NCI-H2196 (cell line): ENCODE data around the gene TCP11L2.
A peak's percentile ranks its signal among the peaks of the same experiment; 100 is the strongest.
"Not testable (repeated sequence)": the region's sequence is repeated elsewhere in the genome, so short reads cannot be mapped to it uniquely, and the experiment has no call there.

Source experiments
- DNase-seq: peaks from one replicate; lab custom pipeline; 2025; ENCODE audit not compliant: unreplicated experiment; lab: John Stamatoyannopoulos, UW

The TCP11L2 gene

GRCh38 chr12:106341086-106341877, 38.7 kb downstream of the TCP11L2 start:
- no peak for DNase-seq

DNA sequence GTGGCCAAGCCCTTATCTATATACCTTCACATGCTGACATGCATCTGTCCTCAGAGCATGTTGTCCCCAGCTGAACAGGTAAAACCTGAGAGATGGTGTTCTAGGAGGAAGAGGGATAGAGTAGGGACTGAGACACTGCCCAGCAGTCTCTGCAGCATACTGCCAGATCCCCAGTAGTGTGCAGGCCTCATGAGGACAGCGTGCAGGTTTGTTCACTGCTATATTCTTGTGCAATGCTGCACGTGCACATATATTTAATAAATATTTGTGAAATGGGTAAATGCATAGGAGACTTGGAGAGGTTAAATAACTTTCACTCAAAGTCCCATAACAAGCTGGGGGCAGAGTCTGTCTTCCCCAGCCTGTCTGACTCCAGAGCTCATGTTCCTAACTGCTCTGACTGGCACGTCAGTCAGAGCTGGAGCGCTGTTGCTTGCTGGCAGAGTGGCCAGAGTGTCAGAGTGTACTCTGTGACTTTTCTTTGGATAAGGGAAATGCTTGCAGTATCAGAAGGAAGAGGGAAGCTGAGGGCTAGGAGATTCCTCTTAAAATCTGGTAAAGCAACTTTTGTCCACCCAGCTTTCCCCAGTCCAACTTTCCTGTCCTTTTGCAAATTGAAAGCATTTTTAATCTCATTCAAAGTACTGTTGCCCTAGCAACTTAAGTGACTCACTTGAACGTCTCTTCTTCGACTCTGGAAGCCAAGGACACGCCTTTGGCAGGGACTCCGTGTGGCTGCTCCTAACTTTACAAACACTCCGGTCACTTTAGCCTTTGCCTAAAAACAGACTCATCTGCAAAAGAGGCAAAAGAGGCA, 40.1 kb downstream of the TCP11L2 start:
- peak; percentile 26 for DNase-seq

GRCh38 chr12:106343214-106343528, 40.6 kb downstream of the TCP11L2 start:
- no peak for DNase-seq

DNA sequence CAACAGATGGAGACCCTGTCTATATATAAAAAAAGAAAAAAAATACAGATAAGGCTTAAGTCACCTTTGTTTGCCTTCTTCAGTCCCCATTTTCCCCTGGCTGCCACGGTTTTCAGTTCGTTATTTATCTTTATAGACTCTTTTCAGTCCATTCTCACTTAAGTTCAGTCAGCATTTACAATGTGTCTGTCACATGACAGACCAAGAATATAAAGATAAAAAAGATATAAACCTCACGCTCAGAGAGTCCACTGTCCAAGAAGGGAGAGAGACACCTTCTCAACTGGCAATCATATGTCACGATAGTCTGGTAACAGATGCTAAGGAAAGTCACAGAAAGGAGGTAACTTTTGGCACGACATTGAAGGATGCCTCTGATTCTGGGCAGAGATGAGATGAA, 41.6 kb downstream of the TCP11L2 start:
- DNase-seq: no peak

- no peak for DNase-seq
Measured at GRCh38 chr12:106345746-106346145, 43.2 kb downstream of the TCP11L2 start.

DNA sequence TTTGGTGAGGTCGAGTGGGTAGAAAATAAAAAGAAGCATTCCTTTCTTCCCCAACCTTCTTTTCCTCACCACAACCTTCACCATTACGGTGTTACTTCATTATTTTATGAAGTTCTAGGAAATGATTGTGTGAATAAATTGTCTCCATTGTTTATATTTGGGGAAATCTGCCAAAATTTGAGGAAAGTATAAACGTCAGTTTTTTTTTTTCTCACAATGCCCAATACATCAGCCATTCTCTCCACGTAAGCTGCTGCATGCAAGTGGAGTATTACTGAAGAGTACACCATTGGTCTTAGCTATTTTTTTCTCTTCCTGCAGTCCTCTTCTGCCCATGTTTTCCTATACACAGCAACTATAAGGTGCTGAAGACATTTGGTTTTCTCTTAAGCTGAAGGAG, 45.9 kb downstream of the TCP11L2 start:
- no peak for DNase-seq

DNA sequence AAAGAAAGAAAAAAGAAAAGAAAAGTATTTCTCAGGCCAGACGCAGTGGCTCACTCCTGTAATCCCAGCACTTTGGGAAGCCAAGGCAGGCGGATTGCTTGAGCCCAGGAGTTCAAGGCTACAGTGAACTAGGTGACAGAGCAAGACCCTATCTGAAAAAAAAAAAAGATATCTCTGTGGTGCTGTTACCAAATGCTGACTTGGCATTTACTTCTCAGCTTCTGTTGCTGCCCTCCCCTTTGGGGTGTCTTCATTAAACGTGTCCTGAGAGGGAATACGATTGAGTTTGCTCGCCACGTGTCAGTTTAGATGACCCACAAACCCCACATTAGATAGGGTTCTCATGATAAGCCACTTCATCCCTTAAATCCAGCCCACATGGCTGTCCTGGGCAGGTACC, 50.6 kb downstream of the TCP11L2 start:
- no peak for DNase-seq

DNA sequence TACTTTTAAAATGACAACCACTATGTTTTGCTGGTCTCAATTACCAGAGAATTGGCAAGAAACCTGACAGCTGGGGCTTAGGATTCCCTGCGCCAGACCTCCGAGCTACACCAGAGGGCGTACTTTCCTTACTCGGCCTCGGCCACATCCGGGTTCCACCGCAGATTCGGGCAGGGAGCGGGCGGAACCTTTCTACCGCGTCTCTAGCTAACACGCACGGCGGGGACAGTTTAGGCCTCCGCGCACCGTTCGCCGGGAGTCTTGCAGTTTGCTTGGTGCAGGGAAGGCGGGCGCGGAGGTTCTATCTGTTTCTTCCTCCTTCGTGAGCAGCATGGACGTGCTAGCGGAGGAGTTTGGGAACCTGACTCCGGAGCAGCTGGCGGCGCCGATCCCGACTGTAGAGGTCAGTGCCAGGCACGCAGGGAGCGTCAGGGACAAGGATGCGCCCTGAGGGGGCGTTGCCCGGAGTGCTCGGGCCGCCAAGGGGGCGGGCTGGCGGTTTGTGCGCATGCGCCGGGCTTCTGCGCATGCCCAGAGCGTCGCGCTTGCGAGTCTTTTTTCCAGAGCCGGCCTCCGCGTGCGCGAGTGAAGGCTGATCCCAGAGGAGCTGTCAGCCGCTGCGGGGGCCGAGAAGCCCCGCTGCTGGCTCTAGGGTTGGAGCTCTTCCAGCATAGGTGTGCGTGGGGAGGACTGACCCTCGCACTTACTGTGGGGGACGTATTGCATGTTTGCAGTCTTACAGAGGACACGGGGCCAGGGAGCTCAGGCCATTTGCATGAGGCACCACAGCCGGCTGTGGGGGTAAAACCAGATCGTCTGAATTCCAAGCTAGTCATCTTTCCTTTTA, 55.2 kb downstream of the TCP11L2 start, which contains the start of gene POLR3B:
POLR3B (plus strand) TSS at position 200 of the 847 bp plus-strand sequence; CDS start at position 332, 132 bp downstream.
- DNase-seq: peak; percentile 96

GRCh38 chr12:106358396-106359241, 56.1 kb downstream of the TCP11L2 start:
- no peak for DNase-seq

DNA sequence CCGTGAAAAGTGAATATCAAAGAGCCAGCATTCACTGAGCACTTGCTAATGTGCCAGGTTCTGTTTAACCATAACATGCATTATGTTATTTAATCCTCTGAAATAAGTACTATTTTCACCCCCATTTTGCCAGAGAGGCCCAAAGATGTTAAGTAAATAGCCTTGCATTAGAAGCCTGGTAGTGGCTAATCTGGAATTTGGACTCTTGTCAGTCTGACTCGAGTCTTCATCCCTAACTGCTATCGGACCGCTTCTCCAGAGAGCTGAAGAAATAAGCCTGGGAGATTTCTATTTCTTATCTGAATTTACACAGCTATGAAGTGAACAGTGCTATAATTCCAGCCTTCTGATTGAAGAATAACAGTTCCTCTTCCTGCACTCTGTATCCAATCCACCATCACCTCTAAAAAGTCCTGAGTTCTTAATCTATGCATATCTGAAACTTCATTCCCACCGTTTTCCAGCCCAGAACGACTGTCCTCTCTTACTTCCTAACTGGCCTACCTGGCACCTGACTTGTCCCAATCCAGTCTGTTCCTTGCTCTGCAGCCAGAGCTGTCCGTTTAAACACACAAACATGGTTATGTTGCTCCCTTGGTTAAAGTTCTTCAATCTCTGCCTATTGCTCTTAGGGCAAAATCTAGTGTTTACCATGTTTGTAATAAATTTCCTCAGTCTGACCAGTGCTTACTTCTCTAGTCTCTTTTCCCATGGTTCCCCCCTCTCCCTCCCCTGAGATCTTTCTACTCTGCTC, 57.3 kb downstream of the TCP11L2 start:
- no peak for DNase-seq

DNA sequence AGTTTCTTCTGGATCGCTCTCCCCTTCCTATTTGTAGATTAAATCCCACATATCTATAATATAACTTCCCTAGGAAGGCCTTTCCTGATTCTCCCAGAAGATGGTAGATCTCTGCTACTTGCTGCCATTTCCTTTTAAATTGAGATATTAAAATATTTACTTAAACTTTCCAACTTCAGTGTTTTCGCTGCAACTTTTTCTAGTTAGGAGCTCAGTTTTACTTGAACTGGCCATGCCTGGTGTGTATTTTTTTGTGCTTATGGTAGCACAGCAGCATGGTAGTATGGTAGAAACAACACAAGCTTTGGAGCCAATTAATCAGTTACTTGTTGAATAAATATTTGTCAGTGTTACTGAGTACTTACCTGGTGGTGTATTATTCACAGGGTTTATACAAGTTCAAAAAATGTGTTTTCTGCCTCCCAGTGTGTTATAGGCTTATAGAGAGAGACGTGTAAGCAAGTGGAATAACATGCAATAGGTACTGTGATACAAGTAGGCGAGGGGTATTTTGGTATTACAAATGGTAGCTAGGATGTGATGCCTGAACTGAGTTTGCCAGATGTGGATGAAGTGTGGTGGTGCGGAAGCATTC, 58.0 kb downstream of the TCP11L2 start:
- no peak for DNase-seq

- DNase-seq: no peak
Measured at GRCh38 chr12:106362971-106363370, 60.4 kb downstream of the TCP11L2 start.

DNA sequence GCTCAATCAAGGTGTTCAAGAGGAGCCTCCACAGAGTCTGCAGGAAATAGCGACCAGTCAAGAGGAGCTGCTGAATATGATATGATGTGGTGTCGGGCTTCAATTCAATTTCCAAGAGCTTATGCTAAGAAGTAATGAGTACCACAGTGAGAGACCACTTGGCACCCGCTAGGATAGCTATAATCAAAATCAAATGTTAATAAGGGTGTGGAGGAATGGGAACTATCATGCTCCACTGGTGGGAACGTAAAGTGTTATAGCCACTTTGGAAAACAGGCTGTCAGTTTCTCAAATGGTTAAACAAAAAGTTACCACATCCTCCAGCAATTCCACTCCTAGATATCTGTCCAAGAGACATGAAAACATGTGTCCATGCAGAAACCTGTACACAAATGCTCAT, 61.7 kb downstream of the TCP11L2 start:
- no peak for DNase-seq

- no peak for DNase-seq
Measured at GRCh38 chr12:106369624-106370346, 67.3 kb downstream of the TCP11L2 start.

DNA sequence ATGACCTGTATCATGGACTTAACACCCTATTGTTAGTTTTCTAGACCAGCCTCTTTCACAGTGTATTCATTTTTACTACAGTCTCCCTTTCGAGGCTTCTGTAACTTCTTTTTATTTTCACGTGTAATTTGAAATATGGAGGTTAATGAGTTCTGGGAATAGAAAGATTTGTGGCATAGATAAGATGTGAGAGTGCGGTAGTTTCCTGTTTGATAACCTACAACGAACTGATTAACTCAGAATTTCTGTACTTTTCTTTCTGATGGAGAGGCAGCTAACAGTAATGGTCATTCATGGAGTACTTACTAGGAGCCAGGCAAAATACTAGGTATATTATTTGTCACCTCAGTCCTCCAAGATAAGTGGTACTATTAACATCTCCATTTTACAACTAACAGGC, 76.3 kb downstream of the TCP11L2 start:
- no peak for DNase-seq

DNA sequence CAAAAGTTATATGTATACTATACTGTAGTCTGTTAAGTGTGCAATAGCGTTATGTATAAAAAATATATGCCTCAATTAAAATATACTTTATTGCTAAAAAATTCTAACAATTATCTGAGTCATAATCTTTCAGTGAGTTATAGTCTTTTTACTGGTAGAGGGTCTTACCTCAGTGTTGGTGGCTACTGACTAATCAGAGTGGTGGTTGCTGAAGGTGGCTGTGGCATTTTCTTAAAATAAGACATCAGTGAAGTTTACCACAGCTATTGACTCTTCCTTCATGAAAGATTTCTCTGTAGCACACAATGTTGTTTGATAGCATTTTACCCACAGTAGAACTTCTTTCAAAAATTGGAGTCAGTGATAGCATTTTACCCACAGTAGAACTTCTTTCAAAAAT, 78.4 kb downstream of the TCP11L2 start:
- no peak for DNase-seq

GRCh38 chr12:106381866-106382265, 79.3 kb downstream of the TCP11L2 start:
- not testable (repeated sequence) for DNase-seq

DNA sequence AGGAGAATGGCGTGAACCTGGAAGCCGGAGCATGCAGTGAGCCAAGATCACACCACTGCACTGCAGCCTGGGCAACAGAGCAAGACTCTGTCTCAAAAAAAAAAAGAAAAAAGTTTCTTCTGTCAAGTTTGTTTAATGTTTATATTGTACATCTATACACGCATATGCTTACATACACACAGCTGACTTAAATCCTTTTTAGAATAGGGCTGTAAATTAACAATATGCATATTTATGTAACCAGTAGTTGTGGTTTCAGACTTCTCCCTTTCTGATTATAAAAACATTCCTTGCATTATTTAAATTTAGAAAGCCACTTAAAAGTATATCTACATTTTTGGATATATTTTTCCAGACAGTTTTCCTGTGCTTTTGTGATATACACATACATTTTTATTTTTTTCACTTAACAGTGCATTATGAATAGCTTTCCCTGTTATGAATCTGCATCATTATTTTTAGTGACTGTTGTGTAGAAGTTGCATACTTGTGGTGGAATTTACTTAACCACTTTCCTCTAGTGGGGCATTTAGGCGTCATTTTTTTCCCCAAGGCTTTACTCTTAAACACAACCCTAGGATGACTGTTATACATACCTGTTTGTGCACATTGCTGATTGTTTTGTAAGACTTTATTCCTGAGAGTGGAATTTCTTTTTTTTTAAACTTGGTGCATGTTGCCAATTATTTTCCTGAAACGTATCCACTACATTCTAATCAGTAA, 84.4 kb downstream of the TCP11L2 start:
- no peak for DNase-seq
